Calu3 (cell line): Measurements from ENCODE around the gene JAK2. TPM values are rescaled to one million over a fixed set of nuclear protein-coding genes. Genes with fewer than 3 reads are reported as not detected.

Experiments used
- BruUV-seq: library from RNA; stranded (reverse); fragments of 400-500 nt; replicated peaks from 2 replicates; lab custom pipeline; 2021; lab: Mats Ljungman, UMichigan
- CTCF ChIA-PET: fragments of 300-600 bp; sonication (Branson Sonifier 250); formaldehyde crosslinking; loops from one replicate; lab custom pipeline; 2022; ENCODE audit warnings: antibody characterized with exemption; lab: Charles Lee
- DNase-seq: peaks from one replicate; pipeline ENCODE4 v3.0.0; 2022
- H3K27ac Mint-ChIP-seq: one replicate; pipeline ENCODE4 v1.8.0; 2022; ENCODE audit warnings: mixed read lengths; ENCODE audit not compliant: unreplicated experiment
- H3K27me3 Mint-ChIP-seq: one replicate; pipeline ENCODE4 v1.8.0; 2022; ENCODE audit warnings: mixed read lengths; ENCODE audit not compliant: unreplicated experiment
- H3K36me3 Mint-ChIP-seq: one replicate; pipeline ENCODE4 v1.8.0; 2022; ENCODE audit warnings: mild to moderate bottlenecking, moderate library complexity, mixed read lengths; ENCODE audit not compliant: insufficient read depth, unreplicated experiment
- H3K4me1 Mint-ChIP-seq: one replicate; pipeline ENCODE4 v1.8.0; 2022; ENCODE audit warnings: mild to moderate bottlenecking, low read depth, mixed read lengths; ENCODE audit not compliant: unreplicated experiment
- H3K4me3 Mint-ChIP-seq: one replicate; pipeline ENCODE4 v1.8.0; 2022; ENCODE audit warnings: mild to moderate bottlenecking, low read depth, moderate library complexity, mixed read lengths; ENCODE audit not compliant: unreplicated experiment
- H3K9me3 Mint-ChIP-seq: one replicate; pipeline ENCODE4 v1.8.0; 2022; ENCODE audit warnings: low read depth, mixed read lengths; ENCODE audit not compliant: unreplicated experiment
- CTCF ChIP-seq: fragments of 200-600 bp; IDR thresholded peaks from one replicate; pipeline ENCODE4 v1.8.0; 2022; ENCODE audit warnings: antibody characterized with exemption; ENCODE audit not compliant: unreplicated experiment
- intact Hi-C: fragments of 100-400 bp; cut with micrococcal nuclease; formaldehyde crosslinking; loops from one replicate; pipeline ENCODE4 v1.10.0; 2022; ENCODE audit not compliant: unreplicated experiment
- total RNA-seq: library from RNA; stranded (reverse); gene quantifications from 2 replicates; pipeline ENCODE4 v1.2.3, GENCODE V29; 2022

JAK2 gene
- total RNA-seq, 1 experiment from 2014 or later: 6.3 TPM

- no peak for TF ChIP-seq CTCF
- intact Hi-C loops: no loop called here
- no peaks in the 10 kb centered on the region for H3K27me3 Mint-ChIP-seq
- BruUV-seq: no TSS peak
- CTCF ChIA-PET: no interaction called here
- no peaks in the 10 kb centered on the region for H3K36me3 Mint-ChIP-seq
- H3K27ac Mint-ChIP-seq: no peak overlapping the region
- no peak overlapping the region for H3K4me3 Mint-ChIP-seq
- H3K4me1 Mint-ChIP-seq: peaks cover 9% of the 10 kb centered on the region
- no peak for DNase-seq
- no peaks in the 10 kb centered on the region for H3K9me3 Mint-ChIP-seq
Observed at GRCh38 chr9:5144217-5144616, 159.1 kb downstream of the JAK2 start.

- BruUV-seq: no TSS peak
- CTCF ChIA-PET: no interaction called here
- Mint-ChIP-seq H3K4me3 (no peak overlapping the region), H3K36me3 (no peaks in the 10 kb centered on the region), H3K27ac (no peak overlapping the region), H3K9me3 (no peaks in the 10 kb centered on the region), H3K27me3 (no peaks in the 10 kb centered on the region), H3K4me1 (no peaks in the 10 kb centered on the region)
- intact Hi-C loops: no loop called here
- DNase-seq: no peak
- TF ChIP-seq CTCF: no peak
Observed at GRCh38 chr9:5146241-5146640, 161.2 kb downstream of the JAK2 start.

Other genes with a start within 250 kb of the JAK2 start
- gene AK3, start 244.1 kb upstream of the JAK2 start, total RNA-seq: 21.5 and 24.0 TPM in 2 replicates
- 20.7 and 21.3 TPM in 2 replicates for gene RCL1, start 192.3 kb upstream of the JAK2 start, total RNA-seq
- gene INSL6, start 200.4 kb downstream of the JAK2 start, total RNA-seq: not detected in 2 replicates
- 0.44 and 0.54 TPM in 2 replicates for gene INSL4, start 246.1 kb downstream of the JAK2 start, total RNA-seq